ENCODE measurements around the gene AGFG2.

The AGFG2 gene

GRCh38 chr7:100600730-100601038 is 61.7 kb downstream of the AGFG2 start:
- no peaks in the 10 kb centered on the region for H3K9me3 ChIP-seq (ENCODE audit: insufficient read depth, low read length)
- H3K4me1 ChIP-seq (ENCODE audit: low read length), result peaks cover 7% of the 10 kb centered on the region; the same call in 1 of the 2 replicates
- H3K9ac ChIP-seq (ENCODE audit: low read length), result no peak overlapping the region
- no peaks in the 10 kb centered on the region for H4K20me1 ChIP-seq (ENCODE audit: insufficient read depth, low read length)
- no peaks in the 10 kb centered on the region for H3K36me3 ChIP-seq (replicated peaks; ENCODE audit: low read depth, low read length)
- H3K4me3 ChIP-seq (ENCODE audit: low read length), result no peak overlapping the region
- no peak overlapping the region for H3K4me2 ChIP-seq (ENCODE audit: low read length)
- no peaks in the 10 kb centered on the region for H3K27me3 ChIP-seq (ENCODE audit: low read depth, low read length)
- no peaks in the 10 kb centered on the region for H3K79me2 ChIP-seq (ENCODE audit: low read length)
- TF ChIP-seq EZH2phosphoT487 (IDR thresholded peaks at IDR 0.05; ENCODE audit: low read depth), result no peak
- no peak for TF ChIP-seq CTCF (IDR thresholded peaks at IDR 0.05; ENCODE audit: low read depth, low read length)
- H2AFZ ChIP-seq (ENCODE audit: low read depth, low read length), result no peak overlapping the region
- H3K27ac ChIP-seq (ENCODE audit: low read length), result no peak overlapping the region

GRCh38 chr7:100602889-100603725 is 64.1 kb downstream of the AGFG2 start:
- H3K79me2 ChIP-seq (ENCODE audit: low read length), result no peaks in the 10 kb centered on the region
- no peak overlapping the region for H2AFZ ChIP-seq (ENCODE audit: low read depth, low read length)
- H4K20me1 ChIP-seq (ENCODE audit: insufficient read depth, low read length), result no peaks in the 10 kb centered on the region
- H3K9ac ChIP-seq (ENCODE audit: low read length), result peak overlapping the region; percentile 55; the same call in 1 of the 2 replicates
- TF ChIP-seq CTCF (IDR thresholded peaks at IDR 0.05; ENCODE audit: low read depth, low read length) (no peak), EZH2phosphoT487 (IDR thresholded peaks at IDR 0.05; ENCODE audit: low read depth) (no peak)
- H3K4me3 ChIP-seq (ENCODE audit: low read length), result peak overlapping the region; percentile 86
- H3K27ac ChIP-seq (ENCODE audit: low read length), result no peak overlapping the region
- peak overlapping the region; percentile 84 for H3K4me2 ChIP-seq (ENCODE audit: low read length)
- H3K9me3 ChIP-seq (ENCODE audit: insufficient read depth, low read length), result no peaks in the 10 kb centered on the region
- peaks cover 7% of the 10 kb centered on the region; the same call in 1 of the 2 replicates for H3K4me1 ChIP-seq (ENCODE audit: low read length)
- H3K27me3 ChIP-seq (ENCODE audit: low read depth, low read length), result no peaks in the 10 kb centered on the region
- H3K36me3 ChIP-seq (replicated peaks; ENCODE audit: low read depth, low read length), result no peaks in the 10 kb centered on the region

- no peaks in the 10 kb centered on the region for H3K9me3 ChIP-seq (ENCODE audit: insufficient read depth, low read length)
- TF ChIP-seq CTCF (IDR thresholded peaks at IDR 0.05; ENCODE audit: low read depth, low read length), result no peak
- TF ChIP-seq EZH2phosphoT487 (IDR thresholded peaks at IDR 0.05; ENCODE audit: low read depth), result no peak
- H2AFZ ChIP-seq (ENCODE audit: low read depth, low read length), result peak overlapping the region; percentile 78
- H3K27ac ChIP-seq (ENCODE audit: low read length), result no peak overlapping the region
- H3K9ac ChIP-seq (ENCODE audit: low read length), result peak overlapping the region; percentile 55
- H3K4me1 ChIP-seq (ENCODE audit: low read length), result peaks cover 7% of the 10 kb centered on the region; the same call in 1 of the 2 replicates
- peak overlapping the region; percentile 86 for H3K4me3 ChIP-seq (ENCODE audit: low read length)
- H3K4me2 ChIP-seq (ENCODE audit: low read length), result peak overlapping the region; percentile 84
- no peaks in the 10 kb centered on the region for H4K20me1 ChIP-seq (ENCODE audit: insufficient read depth, low read length)
- no peaks in the 10 kb centered on the region for H3K36me3 ChIP-seq (replicated peaks; ENCODE audit: low read depth, low read length)
- no peaks in the 10 kb centered on the region for H3K27me3 ChIP-seq (ENCODE audit: low read depth, low read length)
- H3K79me2 ChIP-seq (ENCODE audit: low read length), result no peaks in the 10 kb centered on the region
Measured at GRCh38 chr7:100603726-100604027, 64.7 kb downstream of the AGFG2 start.

- Histone ChIP-seq H3K36me3 (replicated peaks; ENCODE audit: low read depth, low read length) (no peaks in the 10 kb centered on the region), H3K27me3 (ENCODE audit: low read depth, low read length) (no peaks in the 10 kb centered on the region), H3K4me3 (ENCODE audit: low read length) (peak overlapping the region; percentile 86), H3K9me3 (ENCODE audit: insufficient read depth, low read length) (no peaks in the 10 kb centered on the region), H3K4me2 (ENCODE audit: low read length) (peak overlapping the region; percentile 85), H3K79me2 (ENCODE audit: low read length) (no peaks in the 10 kb centered on the region), H2AFZ (ENCODE audit: low read depth, low read length) (peak overlapping the region; percentile 78), H3K9ac (ENCODE audit: low read length) (peak overlapping the region; percentile 76), H4K20me1 (ENCODE audit: insufficient read depth, low read length) (no peaks in the 10 kb centered on the region), H3K4me1 (ENCODE audit: low read length) (peaks cover 7% of the 10 kb centered on the region; the same call in 1 of the 2 replicates), H3K27ac (ENCODE audit: low read length) (peak overlapping the region; percentile 22)
- no peak for TF ChIP-seq EZH2phosphoT487 (IDR thresholded peaks at IDR 0.05; ENCODE audit: low read depth)
- peak; percentile 54 for TF ChIP-seq CTCF (IDR thresholded peaks at IDR 0.05; ENCODE audit: low read depth, low read length)
Measured at GRCh38 chr7:100604028-100604975, 65.3 kb downstream of the AGFG2 start.
